CD14-positive monocyte (primary cell): ENCODE data around the gene SPARC. TPM values are rescaled to one million over a fixed set of nuclear protein-coding genes. Genes with fewer than 3 reads are reported as not detected.

Source experiments
- DNase-seq, 3 donors: peaks; one replicate each; pipeline ENCODE4 v3.0.0-alpha.2; 2011 to 2022
- H2AFZ ChIP-seq: 2 replicates; pipeline ENCODE4 v1.6.0; 2012; ENCODE audit warnings: mild to moderate bottlenecking, low read depth, low read length, inconsistent platforms; ENCODE audit not compliant: insufficient read depth, poor library complexity, severe bottlenecking
- H3K27ac ChIP-seq, 2 donors: 1 replicate in 1 of 2; 2 replicates in 1 of 2; pipeline ENCODE4 v1.5.1; 2012 to 2013; ENCODE audit warnings: low read length in 2 of 2, control low read depth in 1 of 2, inconsistent platforms in 1 of 2, low read depth in 1 of 2, mild to moderate bottlenecking in 1 of 2
- H3K27me3 ChIP-seq, 2 donors: one replicate each; pipeline versions ENCODE4 v1.6.0 to v1.6.1; 2011 to 2013; ENCODE audit warnings: low read length in 2 of 2; ENCODE audit not compliant: control insufficient read depth in 2 of 2, insufficient read depth in 2 of 2
- H3K36me3 ChIP-seq, 2 donors: replicated peaks in 1 of 2; 1 replicate in 1 of 2; 2 replicates in 1 of 2; pipeline versions ENCODE4 v1.5.1 to v1.6.1; 2012 to 2013; ENCODE audit warnings: low read length in 2 of 2, control low read depth in 1 of 2, inconsistent platforms in 1 of 2, mild to moderate bottlenecking in 1 of 2; ENCODE audit not compliant: insufficient read depth in 2 of 2, control insufficient read depth in 1 of 2
- H3K4me1 ChIP-seq, 2 donors: 1 replicate in 1 of 2; 2 replicates in 1 of 2; pipeline versions ENCODE4 v1.5.1 to v1.6.1; 2012 to 2013; ENCODE audit warnings: low read length in 2 of 2, control low read depth in 1 of 2, inconsistent platforms in 1 of 2, mild to moderate bottlenecking in 1 of 2, moderate library complexity in 1 of 2; ENCODE audit not compliant: insufficient read depth in 2 of 2, control insufficient read depth in 1 of 2
- H3K4me2 ChIP-seq: replicated peaks from 2 replicates; pipeline ENCODE3; 2012; ENCODE audit warnings: low read length, moderate library complexity, mild to moderate bottlenecking; ENCODE audit not compliant: poor library complexity, severe bottlenecking; ENCODE audit errors: extremely low read depth
- H3K4me3 ChIP-seq, 3 experiments: fragments of 200-600 bp in 1 of 3; sonication (generic) in 1 of 3; replicated peaks in 1 of 3; 1 replicate in 2 of 3; 2 replicates in 1 of 3; pipeline ENCODE4 v1.5.1; 2011 to 2013; ENCODE audit warnings: low read length in 3 of 3, mild to moderate bottlenecking in 3 of 3, control low read depth in 2 of 3, low read depth in 2 of 3, inconsistent platforms in 1 of 3, moderate library complexity in 1 of 3
- H3K79me2 ChIP-seq: 2 replicates; pipeline ENCODE4 v1.6.0; 2012; ENCODE audit warnings: mild to moderate bottlenecking, control low read depth, inconsistent platforms, low read length, moderate library complexity; ENCODE audit not compliant: insufficient read depth
- H3K9ac ChIP-seq: 2 replicates; pipeline ENCODE4 v1.6.0; 2017; ENCODE audit warnings: low read length, mild to moderate bottlenecking; ENCODE audit not compliant: insufficient read depth, poor library complexity, severe bottlenecking
- H3K9me3 ChIP-seq, 2 donors: replicated peaks in 1 of 2; 1 replicate in 1 of 2; 2 replicates in 1 of 2; pipeline versions ENCODE4 v1.5.1 to v1.6.1; 2012 to 2013; ENCODE audit warnings: low read length in 2 of 2, control low read depth in 1 of 2; ENCODE audit not compliant: control insufficient read depth in 1 of 2, insufficient read depth in 1 of 2
- H4K20me1 ChIP-seq: 2 replicates; pipeline ENCODE4 v1.6.0; 2012; ENCODE audit warnings: mild to moderate bottlenecking, low read length, control low read depth, moderate library complexity; ENCODE audit not compliant: insufficient read depth
- H3K27ac Mint-ChIP-seq, 7 donors: one replicate each; pipeline ENCODE4 v1.8.0; 2020; ENCODE audit warnings: mild to moderate bottlenecking in 7 of 7, mixed read lengths in 7 of 7, moderate library complexity in 6 of 7, inconsistent platforms in 2 of 7
- H3K27me3 Mint-ChIP-seq, 3 donors: one replicate each; pipeline ENCODE4 v1.8.0; 2021 to 2022; ENCODE audit warnings: low read depth in 3 of 3, mild to moderate bottlenecking in 3 of 3, mixed read lengths in 3 of 3, moderate library complexity in 3 of 3, inconsistent platforms in 1 of 3
- H3K36me3 Mint-ChIP-seq, 2 donors: one replicate each; pipeline ENCODE4 v1.8.0; 2020; ENCODE audit warnings: mixed read lengths in 2 of 2, inconsistent platforms in 1 of 2, mild to moderate bottlenecking in 1 of 2
- H3K4me1 Mint-ChIP-seq: one replicate; pipeline ENCODE4 v1.8.0; 2020; ENCODE audit warnings: mild to moderate bottlenecking, mixed read lengths
- H3K4me3 Mint-ChIP-seq, 2 donors: one replicate each; pipeline ENCODE4 v1.8.0; 2020; ENCODE audit warnings: mild to moderate bottlenecking in 2 of 2, mixed read lengths in 2 of 2, moderate library complexity in 1 of 2
- H3K9me3 Mint-ChIP-seq, 7 donors: one replicate each; pipeline ENCODE4 v1.8.0; 2020 to 2022; ENCODE audit warnings: mixed read lengths in 7 of 7, mild to moderate bottlenecking in 6 of 7, moderate library complexity in 6 of 7, inconsistent platforms in 2 of 7
- WGBS: methylation state at CpG from one replicate; pipeline ENCODE4 v1.1.5; 2013; ENCODE audit warnings: missing lambda C conversion rate; ENCODE audit not compliant: insufficient coverage; 5-methylcytosine and 5-hydroxymethylcytosine counted together
- intact Hi-C, 2 donors: fragments of 100-400 bp; cut with micrococcal nuclease; formaldehyde crosslinking; loops; one replicate each; pipeline versions ENCODE4 v1.15.0 to v1.15.1; 2023
- polyA plus RNA-seq, 3 donors: library from polyadenylated mRNA; depleted of rRNA in 1 of 3; unstranded in 2 of 3; stranded (reverse) in 1 of 3; fragments of 300-500 nt in 2 of 3; fragments of >200 nt in 1 of 3; fragmentation: Illumina TruSeq in 2 of 3; gene quantifications; 1 replicate in 2 of 3; 2 replicates in 1 of 3; pipeline ENCODE4 v1.2.3, GENCODE V29; 2012 to 2021
- TF ChIP-seq, protein P1 (sequence below): fragments of 200-600 bp; IDR thresholded peaks from one replicate; pipeline ENCODE4 v1.8.0; 2022; ENCODE audit warnings: antibody characterized with exemption, mild to moderate bottlenecking

The SPARC gene
- polyA plus RNA-seq, 3 donors = 3.0 to 19.7 (median 10.7) TPM

DNA sequence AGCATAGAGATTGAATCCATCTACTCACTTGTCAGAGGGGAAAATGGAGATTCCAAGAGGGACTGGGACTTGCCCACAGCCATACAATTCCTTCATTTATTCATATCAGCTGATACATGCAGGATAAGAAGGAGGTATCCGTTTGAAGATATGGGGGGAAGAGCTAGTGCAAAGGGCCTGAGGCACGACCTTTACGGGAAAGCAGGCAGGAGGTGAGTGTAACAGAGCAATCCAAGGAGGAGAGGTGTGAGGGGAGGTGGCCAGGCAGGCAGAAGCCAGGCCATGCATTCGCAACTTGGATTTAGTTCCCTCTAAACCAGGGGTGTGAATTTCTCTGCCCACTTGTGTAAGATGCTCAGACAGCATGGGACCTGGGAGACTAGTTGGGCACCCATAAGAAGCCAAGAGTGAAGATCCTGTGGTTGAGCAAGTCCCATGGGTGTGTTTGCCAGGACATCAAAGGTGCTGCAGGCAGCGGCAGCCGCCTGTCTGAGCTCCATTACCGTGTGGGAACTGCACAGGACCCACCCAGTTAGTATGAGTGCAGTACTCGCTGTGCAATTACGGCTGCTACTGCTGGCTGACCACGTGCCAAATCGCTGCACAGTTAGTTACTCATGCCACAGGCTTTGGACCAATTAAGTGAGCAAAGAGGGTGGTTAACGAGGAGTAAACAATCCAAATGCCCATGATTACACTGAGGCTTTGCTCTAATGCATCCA lies 64.2 kb downstream of the SPARC start:
- no peak for DNase-seq
- Histone ChIP-seq H3K4me1 (no peaks in the 10 kb centered on the region), H3K79me2 (no peaks in the 10 kb centered on the region), H3K36me3 (no peaks in the 10 kb centered on the region), H2AFZ (no peak overlapping the region), H3K9me3 (no peaks in the 10 kb centered on the region), H3K27me3 (no peaks in the 10 kb centered on the region), H3K4me3 (no peak overlapping the region), H4K20me1 (no peaks in the 10 kb centered on the region), H3K4me2 (no peak overlapping the region), H3K27ac (no peak overlapping the region), H3K9ac (no peak overlapping the region)
- 90% methylated on average over 10 of the region's 12 CpGs for WGBS
- Mint-ChIP-seq H3K4me1 (no peaks in the 10 kb centered on the region), H3K27me3 (peaks cover 6 to 11% (median 10%) of the 10 kb centered on the region in 3 donors), H3K9me3 (peaks cover 0 to 1% (median 0%) of the 10 kb centered on the region in 7 donors), H3K27ac (no peak overlapping the region), H3K4me3 (no peak overlapping the region), H3K36me3 (no peaks in the 10 kb centered on the region)
- TF ChIP-seq, protein P1, sequence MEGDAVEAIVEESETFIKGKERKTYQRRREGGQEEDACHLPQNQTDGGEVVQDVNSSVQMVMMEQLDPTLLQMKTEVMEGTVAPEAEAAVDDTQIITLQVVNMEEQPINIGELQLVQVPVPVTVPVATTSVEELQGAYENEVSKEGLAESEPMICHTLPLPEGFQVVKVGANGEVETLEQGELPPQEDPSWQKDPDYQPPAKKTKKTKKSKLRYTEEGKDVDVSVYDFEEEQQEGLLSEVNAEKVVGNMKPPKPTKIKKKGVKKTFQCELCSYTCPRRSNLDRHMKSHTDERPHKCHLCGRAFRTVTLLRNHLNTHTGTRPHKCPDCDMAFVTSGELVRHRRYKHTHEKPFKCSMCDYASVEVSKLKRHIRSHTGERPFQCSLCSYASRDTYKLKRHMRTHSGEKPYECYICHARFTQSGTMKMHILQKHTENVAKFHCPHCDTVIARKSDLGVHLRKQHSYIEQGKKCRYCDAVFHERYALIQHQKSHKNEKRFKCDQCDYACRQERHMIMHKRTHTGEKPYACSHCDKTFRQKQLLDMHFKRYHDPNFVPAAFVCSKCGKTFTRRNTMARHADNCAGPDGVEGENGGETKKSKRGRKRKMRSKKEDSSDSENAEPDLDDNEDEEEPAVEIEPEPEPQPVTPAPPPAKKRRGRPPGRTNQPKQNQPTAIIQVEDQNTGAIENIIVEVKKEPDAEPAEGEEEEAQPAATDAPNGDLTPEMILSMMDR = no peak
- intact Hi-C loops = no loop called here

DNA sequence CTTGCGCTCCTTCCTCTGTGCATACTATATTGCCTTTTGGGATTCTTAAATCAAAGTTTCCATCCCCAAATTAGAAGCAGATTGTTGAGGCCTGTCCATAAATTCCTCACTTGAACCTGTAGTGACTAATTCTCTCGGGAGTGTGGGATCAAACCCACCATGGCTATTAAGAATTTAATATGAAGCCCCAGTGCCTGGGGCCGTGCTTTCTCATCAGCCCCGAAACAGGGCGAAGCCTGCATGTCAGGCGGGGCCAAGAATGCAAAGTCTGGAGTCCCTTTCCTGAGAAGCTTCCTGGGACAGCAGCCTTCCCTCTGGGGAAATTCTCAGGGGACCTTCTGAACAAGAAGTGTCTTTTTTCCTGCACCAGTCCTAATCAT lies 66.3 kb downstream of the SPARC start:
- H3K27me3 Mint-ChIP-seq = peaks cover 8 to 9% (median 8%) of the 10 kb centered on the region in 3 donors
- no peak for DNase-seq
- H3K9ac ChIP-seq = no peak overlapping the region
- intact Hi-C loops = no loop called here
- peaks cover 0 to 1% (median 0%) of the 10 kb centered on the region in 7 donors for H3K9me3 Mint-ChIP-seq
- no peaks in the 10 kb centered on the region for H3K79me2 ChIP-seq
- no peak overlapping the region for H3K4me3 ChIP-seq
- H3K4me2 ChIP-seq = no peak overlapping the region
- TF ChIP-seq, protein P1 = no peak
- H4K20me1 ChIP-seq = no peaks in the 10 kb centered on the region
- H3K4me3 Mint-ChIP-seq = no peak overlapping the region
- H3K4me1 Mint-ChIP-seq = no peaks in the 10 kb centered on the region
- H2AFZ ChIP-seq = no peak overlapping the region
- H3K27ac ChIP-seq = no peak overlapping the region
- no peaks in the 10 kb centered on the region for H3K9me3 ChIP-seq
- no peaks in the 10 kb centered on the region for H3K4me1 ChIP-seq
- no peaks in the 10 kb centered on the region for H3K36me3 Mint-ChIP-seq
- no peaks in the 10 kb centered on the region for H3K36me3 ChIP-seq
- H3K27ac Mint-ChIP-seq = no peak overlapping the region
- 96% methylated on average over 5 of the region's 6 CpGs for WGBS
- no peaks in the 10 kb centered on the region for H3K27me3 ChIP-seq
